HEK293 (cell line): ENCODE data around the gene FAM168A.

Experiments used
- MYNN ChIP-seq: fragments of 450-650 bp; formaldehyde crosslinking; IDR thresholded peaks from 2 replicates; pipeline ENCODE4 v1.5.1; 2016; ENCODE audit warnings: missing biosample characterization, missing genetic modification characterization, borderline replicate concordance
- PBX3 ChIP-seq: sonication (generic); formaldehyde crosslinking; IDR thresholded peaks from 2 replicates; pipeline ENCODE4 v1.8.1; 2022; ENCODE audit warnings: mild to moderate bottlenecking, moderate library complexity, missing genetic modification reagents
- PRDM6 ChIP-seq: fragments of 450-650 bp; formaldehyde crosslinking; IDR thresholded peaks from 2 replicates; pipeline ENCODE4 v1.5.1; 2017; ENCODE audit warnings: missing biosample characterization, missing genetic modification characterization
- TCF7L2 ChIP-seq: IDR thresholded peaks from 2 replicates; pipeline ENCODE4 v1.6.1; 2011; ENCODE audit warnings: low read depth, mild to moderate bottlenecking, inconsistent platforms, low read length, moderate library complexity, borderline replicate concordance
- ZBTB26 ChIP-seq: fragments of 450-650 bp; formaldehyde crosslinking; optimal IDR thresholded peaks from 2 replicates; pipeline ENCODE3; 2016; ENCODE audit warnings: missing biosample characterization, mild to moderate bottlenecking, missing genetic modification characterization
- ZNF146 ChIP-seq: fragments of 450-650 bp; formaldehyde crosslinking; IDR thresholded peaks from 2 replicates; pipeline ENCODE4 v1.5.1; 2016; ENCODE audit warnings: missing biosample characterization, missing genetic modification characterization
- ZSCAN16 ChIP-seq: fragments of 450-650 bp; formaldehyde crosslinking; IDR thresholded peaks from 2 replicates; pipeline ENCODE4 v1.5.1; 2016; ENCODE audit warnings: missing biosample characterization, missing genetic modification characterization
- TF ChIP-seq, protein P1 (sequence below): fragments of 450-650 bp; formaldehyde crosslinking; IDR thresholded peaks from 2 replicates; pipeline ENCODE4 v1.5.1; 2016; ENCODE audit warnings: missing biosample characterization, missing genetic modification characterization
- TF ChIP-seq, protein P2 (sequence below): IDR thresholded peaks from 2 replicates; pipeline ENCODE4 v1.6.1; 2011; ENCODE audit warnings: mild to moderate bottlenecking, low read depth, low read length, borderline replicate concordance

- TF ChIP-seq PRDM6 (tag by site-specific recombination): no peak
- no peak for TF ChIP-seq PBX3 (CRISPR knock-in tag)
- TF ChIP-seq MYNN (tag by site-specific recombination): no peak
- TF ChIP-seq, protein P1, sequence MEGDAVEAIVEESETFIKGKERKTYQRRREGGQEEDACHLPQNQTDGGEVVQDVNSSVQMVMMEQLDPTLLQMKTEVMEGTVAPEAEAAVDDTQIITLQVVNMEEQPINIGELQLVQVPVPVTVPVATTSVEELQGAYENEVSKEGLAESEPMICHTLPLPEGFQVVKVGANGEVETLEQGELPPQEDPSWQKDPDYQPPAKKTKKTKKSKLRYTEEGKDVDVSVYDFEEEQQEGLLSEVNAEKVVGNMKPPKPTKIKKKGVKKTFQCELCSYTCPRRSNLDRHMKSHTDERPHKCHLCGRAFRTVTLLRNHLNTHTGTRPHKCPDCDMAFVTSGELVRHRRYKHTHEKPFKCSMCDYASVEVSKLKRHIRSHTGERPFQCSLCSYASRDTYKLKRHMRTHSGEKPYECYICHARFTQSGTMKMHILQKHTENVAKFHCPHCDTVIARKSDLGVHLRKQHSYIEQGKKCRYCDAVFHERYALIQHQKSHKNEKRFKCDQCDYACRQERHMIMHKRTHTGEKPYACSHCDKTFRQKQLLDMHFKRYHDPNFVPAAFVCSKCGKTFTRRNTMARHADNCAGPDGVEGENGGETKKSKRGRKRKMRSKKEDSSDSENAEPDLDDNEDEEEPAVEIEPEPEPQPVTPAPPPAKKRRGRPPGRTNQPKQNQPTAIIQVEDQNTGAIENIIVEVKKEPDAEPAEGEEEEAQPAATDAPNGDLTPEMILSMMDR (tag by site-specific recombination): no peak
- TF ChIP-seq TCF7L2: no peak
- TF ChIP-seq ZSCAN16: no peak
- TF ChIP-seq ZNF146 (tag by site-specific recombination): no peak
- TF ChIP-seq ZBTB26: no peak
- TF ChIP-seq, protein P2, sequence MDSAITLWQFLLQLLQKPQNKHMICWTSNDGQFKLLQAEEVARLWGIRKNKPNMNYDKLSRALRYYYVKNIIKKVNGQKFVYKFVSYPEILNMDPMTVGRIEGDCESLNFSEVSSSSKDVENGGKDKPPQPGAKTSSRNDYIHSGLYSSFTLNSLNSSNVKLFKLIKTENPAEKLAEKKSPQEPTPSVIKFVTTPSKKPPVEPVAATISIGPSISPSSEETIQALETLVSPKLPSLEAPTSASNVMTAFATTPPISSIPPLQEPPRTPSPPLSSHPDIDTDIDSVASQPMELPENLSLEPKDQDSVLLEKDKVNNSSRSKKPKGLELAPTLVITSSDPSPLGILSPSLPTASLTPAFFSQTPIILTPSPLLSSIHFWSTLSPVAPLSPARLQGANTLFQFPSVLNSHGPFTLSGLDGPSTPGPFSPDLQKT: no peak
Observed at GRCh38 chr11:73372375-73372993, 225.4 kb downstream of the FAM168A start.
